GM21423 (cell line): ENCODE results near the gene NKRF.
"Not testable (repeated sequence)": the region's sequence is repeated elsewhere in the genome, so short reads cannot be mapped to it uniquely, and the experiment has no call there.

Experiments
- ATAC-seq: cut with Tn5 transposase; IDR thresholded peaks from one replicate; pipeline ENCODE4 v1.9.1; 2021; ENCODE audit warnings: mild to moderate bottlenecking, moderate library complexity; ENCODE audit not compliant: unreplicated experiment

NKRF gene

DNA sequence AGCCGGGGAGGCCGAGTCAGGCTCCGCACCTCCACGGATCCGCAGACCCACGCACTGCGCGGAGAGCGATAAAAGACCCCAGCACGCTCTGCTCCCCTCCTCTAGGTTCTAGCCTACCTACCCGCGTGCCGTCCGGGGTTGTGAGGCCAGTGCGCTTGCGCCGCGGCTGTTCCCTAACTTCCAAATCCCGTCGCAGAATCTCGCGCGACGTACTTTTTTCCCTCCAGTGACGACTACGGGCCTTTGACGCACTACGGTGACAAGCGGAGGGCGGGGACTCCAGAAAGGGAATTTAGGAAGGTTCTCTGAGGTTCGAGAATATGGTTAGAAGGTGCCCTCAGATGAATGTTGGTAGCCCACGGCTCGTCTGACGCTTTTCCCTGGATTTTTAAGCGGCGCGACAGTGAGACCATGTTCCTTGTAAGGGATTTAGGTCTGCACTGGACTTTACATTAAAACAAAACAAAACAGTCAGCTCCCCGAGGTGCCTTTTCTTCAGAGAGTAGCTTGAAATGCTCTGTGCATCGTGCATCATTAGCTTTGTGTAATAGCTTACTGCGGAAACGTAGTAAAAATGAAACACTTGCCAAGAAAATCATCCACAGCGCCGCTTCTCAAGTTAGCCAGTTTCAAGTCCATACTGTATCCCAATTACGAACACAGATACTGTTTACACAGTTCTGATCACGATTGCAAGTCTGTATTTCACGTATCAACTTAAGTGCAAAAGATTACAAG, at the start of gene NKRF:
NKRF (minus strand) TSS at position 145 of the 738 bp plus-strand sequence.
- peak; percentile 89 for ATAC-seq

- ATAC-seq = no peak
These were observed 48.9 kb upstream of the NKRF start for GRCh38 chrX:119655125-119655524.

DNA sequence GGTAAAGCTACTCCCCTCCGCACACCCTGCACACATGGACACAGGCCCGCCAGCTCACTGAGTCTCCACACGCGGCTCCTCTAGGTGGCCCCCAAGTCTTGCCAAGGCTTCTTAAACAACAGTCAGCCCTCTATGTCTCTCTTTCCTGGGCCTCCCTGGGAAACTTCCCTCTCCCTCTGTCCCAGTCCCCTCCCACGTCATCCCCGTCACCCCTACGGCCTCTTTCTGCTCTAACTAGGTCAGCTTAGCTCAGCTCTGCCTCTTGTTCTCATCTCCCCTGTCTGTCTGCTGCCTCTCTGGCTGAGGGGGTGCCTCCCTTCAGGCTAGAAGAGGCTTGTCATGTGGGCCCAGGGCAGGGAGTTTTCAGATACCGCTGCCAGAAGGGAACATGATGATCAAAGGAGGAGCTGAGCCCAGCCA, 47.9 kb upstream of the NKRF start:
- no peak for ATAC-seq

GRCh38 chrX:119648421-119648775, 42.2 kb upstream of the NKRF start:
- ATAC-seq = no peak

GRCh38 chrX:119647552-119648420, 41.6 kb upstream of the NKRF start:
- ATAC-seq = peak; percentile 96

DNA sequence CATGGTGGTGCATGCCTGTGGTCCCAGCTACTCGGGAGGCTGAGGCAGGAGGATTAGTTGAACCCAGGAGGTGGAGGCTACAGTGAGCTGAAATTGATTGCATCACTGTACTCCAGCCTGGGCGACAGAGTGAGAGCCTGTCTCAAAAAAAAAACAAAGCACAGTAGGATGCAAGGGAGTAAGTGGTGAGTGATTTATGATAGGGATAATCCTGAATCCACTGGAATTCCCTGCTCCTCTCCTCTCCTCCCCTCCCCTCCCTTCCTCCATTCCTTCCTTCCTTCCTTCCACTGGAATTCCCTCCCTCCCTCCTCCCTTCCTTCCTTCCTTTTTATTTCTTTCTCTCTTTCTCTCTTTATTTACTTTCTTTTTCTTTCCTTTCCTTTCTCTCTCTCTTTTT, 40.9 kb upstream of the NKRF start:
- no peak for ATAC-seq

- ATAC-seq = no peak
These were observed 40.3 kb upstream of the NKRF start for GRCh38 chrX:119646515-119646914.

DNA sequence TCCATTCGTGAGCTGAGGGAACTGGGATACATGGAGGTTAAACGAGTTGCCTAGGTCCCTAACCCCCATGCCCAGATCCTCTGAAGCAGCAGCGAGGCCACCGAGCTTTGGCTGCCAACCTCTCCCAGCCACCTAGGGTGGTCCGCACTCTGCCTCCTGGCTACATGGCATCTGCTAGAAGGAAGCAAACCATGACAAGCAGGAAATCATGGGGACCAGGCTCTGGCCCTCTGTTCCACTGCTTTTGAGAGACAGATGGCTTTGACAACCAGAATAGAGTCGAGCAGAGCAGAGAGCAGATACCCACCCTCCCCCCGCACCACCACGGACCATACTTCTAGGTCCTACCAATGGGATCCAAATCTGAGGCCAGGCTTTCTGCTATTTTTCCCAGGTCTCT, 37.5 kb upstream of the NKRF start:
- no peak for ATAC-seq

DNA sequence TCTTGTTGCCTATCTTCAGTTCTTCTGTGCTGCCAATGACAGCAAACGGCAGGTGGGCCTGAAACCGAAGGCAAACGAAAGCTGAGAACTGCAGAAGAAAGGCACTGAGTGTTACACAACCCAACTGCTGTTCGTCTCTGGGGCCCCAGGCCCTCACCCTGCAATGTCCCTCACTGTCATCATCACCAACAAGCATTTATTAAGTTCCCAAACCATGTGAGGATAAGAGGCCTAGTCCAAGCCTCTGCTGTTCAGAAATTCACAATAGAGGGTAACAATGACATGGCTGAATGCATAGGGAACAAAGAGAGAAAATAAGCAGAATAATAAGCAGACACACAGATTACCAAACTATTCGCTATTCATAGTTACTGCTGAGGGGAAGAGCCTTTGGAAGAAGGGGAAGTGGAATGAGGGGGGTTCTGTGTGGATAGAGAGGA, 34.5 kb upstream of the NKRF start:
- no peak for ATAC-seq

DNA sequence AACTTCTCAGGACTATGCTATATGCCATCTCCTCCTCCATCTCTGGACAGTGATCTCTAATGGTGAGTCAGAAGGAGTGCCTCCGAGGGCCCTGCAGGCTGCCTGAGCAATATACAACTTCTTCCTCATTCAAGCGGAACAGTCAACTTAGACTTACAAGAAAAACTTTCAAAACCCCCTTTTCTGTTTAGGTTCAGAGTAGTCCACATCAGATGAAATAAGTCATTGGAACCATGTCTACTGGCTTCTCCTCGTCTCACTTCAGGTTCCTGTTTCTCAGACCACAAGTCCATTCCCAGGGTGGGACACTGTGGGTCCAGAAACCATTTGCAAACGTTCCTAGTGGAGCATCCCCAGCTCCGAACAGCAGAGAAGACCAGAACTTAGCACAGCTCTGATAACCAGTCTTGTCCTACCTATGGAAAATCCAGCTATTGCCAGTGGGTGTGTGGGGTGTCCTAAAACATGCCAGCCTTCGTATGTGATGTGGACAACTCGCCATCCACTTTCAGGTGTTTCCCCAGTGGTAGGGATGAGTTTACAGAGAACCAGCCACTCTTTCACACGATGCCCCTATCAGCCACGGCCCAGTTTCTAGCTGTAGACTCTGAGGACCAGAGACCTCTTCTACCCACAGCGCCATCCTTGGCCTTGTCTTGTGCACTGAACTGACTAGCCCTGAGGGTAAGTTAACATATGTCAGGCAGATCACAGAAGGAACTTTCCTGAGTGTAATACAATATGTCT, 32.7 kb upstream of the NKRF start:
- ATAC-seq = peak; percentile 80

DNA sequence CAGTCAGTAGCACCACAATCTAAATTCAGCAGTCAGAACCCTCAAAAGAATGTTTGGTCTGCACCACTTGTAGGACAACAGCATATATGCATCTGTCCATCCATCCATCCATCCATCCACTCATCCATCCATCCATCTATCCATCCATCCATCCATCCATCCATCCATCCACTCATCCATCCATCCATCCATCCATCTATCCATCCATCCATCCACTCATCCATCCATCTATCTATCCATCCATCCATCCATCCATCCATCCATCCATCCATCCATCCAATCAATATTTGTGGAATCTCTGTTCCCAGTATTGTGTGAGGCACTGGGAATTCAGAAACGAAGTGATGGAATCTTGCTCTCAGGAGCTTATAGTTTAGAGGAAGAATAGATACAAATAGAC, 31.2 kb upstream of the NKRF start:
- not testable (repeated sequence) for ATAC-seq

DNA sequence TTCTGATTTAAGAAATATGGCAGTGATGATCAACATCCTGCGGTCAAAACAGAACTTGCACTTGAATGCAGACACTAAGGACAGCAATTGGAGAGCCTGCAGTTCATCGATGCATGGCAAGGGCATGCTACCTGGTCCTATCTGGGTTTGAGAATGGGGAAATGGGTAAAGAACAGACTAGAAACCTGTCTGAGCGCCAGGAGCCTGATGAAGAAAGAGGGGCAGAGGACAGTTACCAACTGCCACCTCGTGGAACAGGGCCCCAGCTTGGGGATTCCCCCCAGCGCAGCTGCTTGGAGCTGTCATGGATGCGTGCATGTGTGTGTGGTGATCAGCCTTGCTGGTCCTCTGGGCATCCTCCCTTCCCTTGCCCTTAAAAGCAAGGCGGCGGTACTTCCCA, 30.2 kb upstream of the NKRF start:
- ATAC-seq = no peak

- ATAC-seq = no peak
These were observed 29.6 kb upstream of the NKRF start for GRCh38 chrX:119635799-119636198.

DNA sequence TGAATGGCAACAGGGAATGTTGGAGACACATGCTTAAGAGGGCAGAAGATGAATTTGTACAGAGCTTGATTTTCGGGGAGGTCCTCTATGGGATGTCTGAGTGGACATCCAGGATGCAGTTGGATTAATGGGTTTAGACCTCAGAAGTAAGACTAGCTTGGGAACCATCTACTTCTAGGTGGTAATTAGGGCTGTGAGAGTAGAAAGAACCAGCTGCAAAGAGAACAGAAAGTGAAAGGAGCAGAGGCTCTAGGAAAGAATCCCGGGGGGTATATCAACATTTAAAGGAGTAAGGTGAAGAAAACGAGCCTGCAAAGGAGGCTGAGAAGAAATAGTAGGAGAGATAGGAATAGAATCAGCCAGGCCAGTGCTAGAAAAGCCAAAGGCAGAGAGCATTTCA, 29.0 kb upstream of the NKRF start:
- no peak for ATAC-seq

- no peak for ATAC-seq
These were observed 19.6 kb upstream of the NKRF start for GRCh38 chrX:119625843-119626242.

DNA sequence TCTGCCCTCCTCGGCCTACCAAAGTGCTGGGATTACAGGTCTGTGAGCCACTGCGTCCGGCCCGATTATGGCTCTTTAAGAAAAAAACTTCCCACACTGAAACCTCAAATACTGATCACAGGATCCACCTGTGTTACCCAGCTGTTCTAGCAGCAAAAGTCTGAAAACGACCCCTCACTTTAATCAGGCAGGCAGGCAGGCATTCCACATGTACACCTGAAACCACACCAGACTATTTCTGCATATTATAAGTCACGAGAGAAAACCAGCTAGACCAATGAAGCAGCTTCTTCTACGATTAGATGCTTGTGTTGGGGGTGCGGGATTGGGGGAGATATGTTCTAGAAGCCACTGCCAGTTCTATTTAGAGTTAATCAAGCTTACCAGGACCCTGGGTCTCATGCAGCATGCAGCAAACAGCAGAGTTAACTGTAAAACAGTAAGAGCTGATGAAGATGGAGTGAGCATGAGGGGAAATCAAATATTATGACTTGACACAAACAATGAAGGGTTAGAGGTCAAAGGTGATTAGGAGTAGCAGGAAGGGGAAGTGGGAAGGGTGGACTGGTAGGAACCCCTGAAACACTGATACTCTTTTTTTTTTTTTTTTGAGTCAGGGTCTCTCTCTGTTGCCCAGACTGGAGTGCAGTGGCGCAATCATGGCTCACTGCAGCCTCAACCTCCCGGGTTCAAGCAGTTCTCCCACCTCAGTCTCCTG, 18.9 kb upstream of the NKRF start:
- ATAC-seq = no peak

- no peak for ATAC-seq
These were observed 18.2 kb upstream of the NKRF start for GRCh38 chrX:119624417-119624816.

GRCh38 chrX:119622356-119623232, 16.4 kb upstream of the NKRF start:
- ATAC-seq = no peak

GRCh38 chrX:119618439-119618838, 12.2 kb upstream of the NKRF start:
- ATAC-seq = no peak
